Measurements from ENCODE around the gene FBXW7. TPM values are rescaled to one million over a fixed set of nuclear protein-coding genes. Genes with fewer than 3 reads are reported as not detected.

FBXW7 gene
- total RNA-seq, 1 donor from 2014 or later, result 61.1 TPM

- Histone ChIP-seq H3K27ac (no peak overlapping the region), H3K27me3 (no peaks in the 10 kb centered on the region), H3K4me3 (no peak overlapping the region), H3K4me1 (no peaks in the 10 kb centered on the region), H3K36me3 (no peaks in the 10 kb centered on the region), H3K9me3 (no peaks in the 10 kb centered on the region)
- TF ChIP-seq POLR2A (IDR thresholded peaks at IDR 0.05) (no peak), CTCF (IDR thresholded peaks at IDR 0.05) (no peak), POLR2AphosphoS5 (IDR thresholded peaks at IDR 0.05; ENCODE audit: insufficient read depth in 1 of 2, low read depth in 1 of 2) (no peak)
- intact Hi-C loops (cut with DNase I), result no loop called here
- no peak for DNase-seq (ENCODE audit: extremely low spot score in 2 of 2)
Observed at GRCh38 chr4:152462695-152463094, 73.2 kb downstream of the FBXW7 start.

- Histone ChIP-seq H3K27ac (no peak overlapping the region), H3K27me3 (no peaks in the 10 kb centered on the region), H3K4me3 (no peak overlapping the region), H3K36me3 (no peaks in the 10 kb centered on the region), H3K4me1 (no peaks in the 10 kb centered on the region), H3K9me3 (no peaks in the 10 kb centered on the region)
- intact Hi-C loops (cut with DNase I), result no loop called here
- no peak for TF ChIP-seq CTCF (IDR thresholded peaks at IDR 0.05)
- no peak for TF ChIP-seq POLR2A (IDR thresholded peaks at IDR 0.05)
- no peak for TF ChIP-seq POLR2AphosphoS5 (IDR thresholded peaks at IDR 0.05; ENCODE audit: insufficient read depth in 1 of 2, low read depth in 1 of 2)
- DNase-seq (ENCODE audit: extremely low spot score in 2 of 2), result no peak
Observed at GRCh38 chr4:152462047-152462446, 73.8 kb downstream of the FBXW7 start.

GRCh38 chr4:152460488-152460887 is 75.4 kb downstream of the FBXW7 start:
- Histone ChIP-seq H3K27ac (no peak overlapping the region), H3K9me3 (no peaks in the 10 kb centered on the region), H3K4me3 (no peak overlapping the region), H3K27me3 (no peaks in the 10 kb centered on the region), H3K4me1 (no peaks in the 10 kb centered on the region), H3K36me3 (no peaks in the 10 kb centered on the region)
- intact Hi-C loops (cut with DNase I), result no loop called here
- DNase-seq (ENCODE audit: extremely low spot score in 2 of 2), result no peak
- no peak for TF ChIP-seq POLR2AphosphoS5 (IDR thresholded peaks at IDR 0.05; ENCODE audit: insufficient read depth in 1 of 2, low read depth in 1 of 2)
- no peak for TF ChIP-seq POLR2A (IDR thresholded peaks at IDR 0.05)
- no peak for TF ChIP-seq CTCF (IDR thresholded peaks at IDR 0.05)

GRCh38 chr4:152459326-152459725 is 76.6 kb downstream of the FBXW7 start:
- H3K4me3 ChIP-seq, result no peak overlapping the region
- no peaks in the 10 kb centered on the region for H3K36me3 ChIP-seq
- intact Hi-C loops (cut with DNase I), result no loop called here
- H3K4me1 ChIP-seq, result no peaks in the 10 kb centered on the region
- no peak for DNase-seq (ENCODE audit: extremely low spot score in 2 of 2)
- no peak for TF ChIP-seq CTCF (IDR thresholded peaks at IDR 0.05)
- no peak for TF ChIP-seq POLR2AphosphoS5 (IDR thresholded peaks at IDR 0.05; ENCODE audit: insufficient read depth in 1 of 2, low read depth in 1 of 2)
- TF ChIP-seq POLR2A (IDR thresholded peaks at IDR 0.05), result no peak
- no peaks in the 10 kb centered on the region for H3K9me3 ChIP-seq
- no peaks in the 10 kb centered on the region for H3K27me3 ChIP-seq
- no peak overlapping the region for H3K27ac ChIP-seq

- Histone ChIP-seq H3K27me3 (no peaks in the 10 kb centered on the region), H3K27ac (no peak overlapping the region), H3K4me1 (no peaks in the 10 kb centered on the region), H3K9me3 (no peaks in the 10 kb centered on the region), H3K36me3 (no peaks in the 10 kb centered on the region), H3K4me3 (no peak overlapping the region)
- TF ChIP-seq POLR2A (IDR thresholded peaks at IDR 0.05) (no peak), POLR2AphosphoS5 (IDR thresholded peaks at IDR 0.05; ENCODE audit: insufficient read depth in 1 of 2, low read depth in 1 of 2) (no peak), CTCF (IDR thresholded peaks at IDR 0.05) (no peak)
- intact Hi-C loops (cut with DNase I), result no loop called here
- no peak for DNase-seq (ENCODE audit: extremely low spot score in 2 of 2)
Observed at GRCh38 chr4:152458801-152459302, 77.0 kb downstream of the FBXW7 start.
